K562 (cell line): ENCODE measurements around the gene MBOAT7. TPM values are rescaled to one million over a fixed set of nuclear protein-coding genes. Genes with fewer than 3 reads are reported as not detected.

Source experiments
- C11orf30 ChIP-seq: fragments of 450-650 bp; IDR thresholded peaks from 2 replicates; pipeline ENCODE4 v1.6.1; 2016; ENCODE audit warnings: low read depth, mild to moderate bottlenecking
- ELF2 ChIP-seq: fragments of 250-450 bp; sonication (Bioruptor Pico); IDR thresholded peaks from 2 replicates; pipeline ENCODE4 v1.5.0; 2021; ENCODE audit warnings: mild to moderate bottlenecking
- FOXJ3 ChIP-seq: sonication (generic); formaldehyde crosslinking; IDR thresholded peaks from 2 replicates; pipeline ENCODE4 v1.4.0; 2020; ENCODE audit warnings: mild to moderate bottlenecking, missing genetic modification reagents
- GTF2A2 ChIP-seq: IDR thresholded peaks from 2 replicates; pipeline ENCODE4 v1.6.1; 2016; ENCODE audit warnings: mild to moderate bottlenecking, missing genetic modification characterization, missing compliant biosample characterization
- HMG20A ChIP-seq: fragments of 450-650 bp; formaldehyde crosslinking; conservative IDR thresholded peaks from 2 replicates; pipeline ENCODE4 v1.4.0; 2020; ENCODE audit warnings: mild to moderate bottlenecking, mixed read lengths
- HMGXB4 ChIP-seq: sonication (generic); formaldehyde crosslinking; IDR thresholded peaks from 2 replicates; pipeline ENCODE4 v1.8.1; 2023; ENCODE audit warnings: mild to moderate bottlenecking, missing genetic modification reagents
- IFI16 ChIP-seq: fragments of 250-450 bp; sonication (Bioruptor Pico); IDR thresholded peaks from 2 replicates; pipeline ENCODE4 v2.1.2; 2022; ENCODE audit warnings: mild to moderate bottlenecking, inconsistent platforms
- MCM2 ChIP-seq: fragments of 450-650 bp; IDR thresholded peaks from 2 replicates; pipeline ENCODE4 v1.6.1; 2017; ENCODE audit warnings: low read depth, mild to moderate bottlenecking
- MTA1 ChIP-seq: fragments of 450-650 bp; IDR thresholded peaks from 2 replicates; pipeline ENCODE4 v1.6.1; 2017; ENCODE audit warnings: borderline replicate concordance
- MTA3 ChIP-seq: fragments of 450-650 bp; formaldehyde crosslinking; IDR thresholded peaks from 2 replicates; pipeline ENCODE4 v1.6.1; 2017; ENCODE audit warnings: mild to moderate bottlenecking, borderline replicate concordance
- PHTF2 ChIP-seq: fragments of 250-450 bp; sonication (Bioruptor Pico); IDR thresholded peaks from 2 replicates; pipeline ENCODE4 v1.5.0; 2021; ENCODE audit warnings: mild to moderate bottlenecking
- POLR3G ChIP-seq: IDR thresholded peaks from 2 replicates; pipeline ENCODE4 v1.6.1; 2011; ENCODE audit not compliant: insufficient read length, insufficient replicate concordance; ENCODE audit errors: extremely low read depth
- SIN3B ChIP-seq: fragments of 450-650 bp; IDR thresholded peaks from 2 replicates; pipeline ENCODE4 v1.6.1; 2017; ENCODE audit warnings: low read depth, mild to moderate bottlenecking, moderate library complexity
- SRSF3 ChIP-seq: fragments of 200-400 bp; formaldehyde crosslinking; IDR thresholded peaks from 2 replicates; pipeline ENCODE4 v1.6.1; 2016; ENCODE audit warnings: mild to moderate bottlenecking, low read length, moderate library complexity; ENCODE audit not compliant: insufficient read depth
- STAT5A ChIP-seq: IDR thresholded peaks from 2 replicates; pipeline ENCODE4 v1.6.1; 2012; ENCODE audit warnings: low read length, inconsistent platforms, borderline replicate concordance
- ZBED1 ChIP-seq: IDR thresholded peaks from 2 replicates; pipeline ENCODE4 v1.6.1; 2014
- ZBTB12 ChIP-seq: fragments of 250-450 bp; sonication (Bioruptor Pico); IDR thresholded peaks from 2 replicates; pipeline ENCODE4 v1.4.0; 2020
- ZBTB9 ChIP-seq: fragments of 450-650 bp; formaldehyde crosslinking; IDR thresholded peaks from 2 replicates; pipeline ENCODE4 v1.4.0; 2020; ENCODE audit warnings: mild to moderate bottlenecking, moderate library complexity
- ZNF274 ChIP-seq: IDR thresholded peaks from 2 replicates; pipeline ENCODE4 v1.6.1; 2011; ENCODE audit warnings: low read depth, mild to moderate bottlenecking, low read length, moderate library complexity, borderline replicate concordance
- ZNF324 ChIP-seq: fragments of 250-450 bp; sonication (Bioruptor Pico); IDR thresholded peaks from 2 replicates; pipeline ENCODE4 v1.4.0; 2020; ENCODE audit warnings: mild to moderate bottlenecking
- ZNF583 ChIP-seq: fragments of 250-450 bp; sonication (Bioruptor Pico); IDR thresholded peaks from 2 replicates; pipeline ENCODE4 v1.4.0; 2020
- ZNF77 ChIP-seq: fragments of 250-450 bp; sonication (Bioruptor Pico); IDR thresholded peaks from 2 replicates; pipeline ENCODE4 v1.5.0; 2020
- polyA plus RNA-seq, 8 experiments: library from polyadenylated mRNA; depleted of rRNA in 4 of 8; stranded (reverse) in 5 of 8; unstranded in 3 of 8; fragments of >200 nt; fragmentation: Nextera tagmentation in 2 of 8; fragmentation: Illumina TruSeq in 1 of 8; extraction: Ambion mirVana in 2 of 8; extraction: Trizol in 1 of 8; gene quantifications; 2 replicates each; pipeline versions ENCODE4 v1.2.1 to v1.2.3, GENCODE V29; 2011 to 2014; ENCODE audit warnings: inconsistent platforms in 1 of 8, missing spikeins in 1 of 8
- total RNA-seq, 7 experiments: library from RNA; depleted of rRNA in 6 of 7; stranded (reverse); fragments of >200 nt in 6 of 7; fragmentation: Illumina TruSeq in 2 of 7; extraction: Trizol in 2 of 7; gene quantifications; 2 replicates each; pipeline versions ENCODE4 v1.2.1 to v1.2.3, GENCODE V29; 2011 to 2021; ENCODE audit warnings: low replicate concordance in 1 of 7
- TF ChIP-seq, protein P1 (sequence below): fragments of 450-650 bp; IDR thresholded peaks from 2 replicates; pipeline ENCODE4 v1.6.1; 2016; ENCODE audit warnings: mild to moderate bottlenecking
- TF ChIP-seq, protein P2 (sequence below): sonication (generic); formaldehyde crosslinking; IDR thresholded peaks from 2 replicates; pipeline ENCODE4 v1.8.0; 2022; ENCODE audit warnings: mild to moderate bottlenecking, missing genetic modification reagents

The MBOAT7 gene
- total and polyA plus RNA-seq, 9 of the 15 experiments (the other 6 are each of a cell fraction or from before 2014, with no cell fraction given), result 1.4 to 153 (median 56.1) TPM

DNA sequence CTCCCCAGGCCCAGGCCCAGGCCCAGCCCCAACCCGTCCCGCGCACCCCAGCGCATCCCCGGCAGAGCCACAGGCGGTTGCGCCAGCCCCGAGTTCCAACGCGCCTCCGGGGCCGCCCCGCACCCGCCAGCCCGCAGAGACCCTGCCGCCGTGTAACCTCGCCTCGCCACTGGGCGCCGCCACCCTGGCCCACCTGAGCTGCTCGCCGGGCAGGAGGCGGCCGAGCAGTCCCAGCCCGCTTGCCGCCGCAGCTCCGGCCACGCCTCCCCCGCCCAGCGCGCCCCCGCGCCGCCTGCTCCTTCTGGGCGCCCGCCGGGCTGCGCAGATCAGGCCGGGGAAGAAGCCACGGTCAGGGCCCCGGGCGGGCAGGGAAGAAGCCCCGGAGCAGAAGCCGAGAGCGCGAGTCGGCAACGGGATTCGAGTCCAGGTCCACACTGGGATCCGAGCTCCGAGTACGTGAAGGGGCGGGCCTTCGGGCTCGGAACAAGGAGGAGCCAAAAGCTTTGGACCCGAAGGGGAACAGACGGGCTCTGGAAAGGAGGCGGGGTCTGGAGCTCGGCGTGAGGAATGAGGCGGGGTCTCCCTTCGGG lies at the start of gene MBOAT7 (continued):
- TF ChIP-seq MTA1 (no peak), PHTF2 (no peak), ZBTB9 (peak; percentile 50; the same call in 1 of the 2 replicates), ZNF324 (CRISPR knock-in tag) (no peak), C11orf30 (no peak), ELF2 (CRISPR knock-in tag) (no peak), ZNF274 (no peak), ZBED1 (0 out of 2 replicates have a peak, but pooled peaks have one; percentile 34), MCM2 (no peak), STAT5A (no peak), POLR3G (no peak), MTA3 (peak; percentile 77), IFI16 (CRISPR knock-in tag) (no peak), SIN3B (peak; percentile 72; the same call in 1 of the 2 replicates), SRSF3 (no peak), ZNF77 (CRISPR knock-in tag) (no peak), GTF2A2 (tag) (no peak), FOXJ3 (CRISPR knock-in tag) (no peak), HMGXB4 (0 out of 2 replicates have a peak, but pooled peaks have one; percentile 59), ZBTB12 (CRISPR knock-in tag) (no peak), ZNF583 (CRISPR knock-in tag) (no peak), HMG20A (CRISPR knock-in tag) (no peak)
- TF ChIP-seq, protein P1, sequence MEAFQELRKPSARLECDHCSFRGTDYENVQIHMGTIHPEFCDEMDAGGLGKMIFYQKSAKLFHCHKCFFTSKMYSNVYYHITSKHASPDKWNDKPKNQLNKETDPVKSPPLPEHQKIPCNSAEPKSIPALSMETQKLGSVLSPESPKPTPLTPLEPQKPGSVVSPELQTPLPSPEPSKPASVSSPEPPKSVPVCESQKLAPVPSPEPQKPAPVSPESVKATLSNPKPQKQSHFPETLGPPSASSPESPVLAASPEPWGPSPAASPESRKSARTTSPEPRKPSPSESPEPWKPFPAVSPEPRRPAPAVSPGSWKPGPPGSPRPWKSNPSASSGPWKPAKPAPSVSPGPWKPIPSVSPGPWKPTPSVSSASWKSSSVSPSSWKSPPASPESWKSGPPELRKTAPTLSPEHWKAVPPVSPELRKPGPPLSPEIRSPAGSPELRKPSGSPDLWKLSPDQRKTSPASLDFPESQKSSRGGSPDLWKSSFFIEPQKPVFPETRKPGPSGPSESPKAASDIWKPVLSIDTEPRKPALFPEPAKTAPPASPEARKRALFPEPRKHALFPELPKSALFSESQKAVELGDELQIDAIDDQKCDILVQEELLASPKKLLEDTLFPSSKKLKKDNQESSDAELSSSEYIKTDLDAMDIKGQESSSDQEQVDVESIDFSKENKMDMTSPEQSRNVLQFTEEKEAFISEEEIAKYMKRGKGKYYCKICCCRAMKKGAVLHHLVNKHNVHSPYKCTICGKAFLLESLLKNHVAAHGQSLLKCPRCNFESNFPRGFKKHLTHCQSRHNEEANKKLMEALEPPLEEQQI, result no peak
- TF ChIP-seq, protein P2, sequence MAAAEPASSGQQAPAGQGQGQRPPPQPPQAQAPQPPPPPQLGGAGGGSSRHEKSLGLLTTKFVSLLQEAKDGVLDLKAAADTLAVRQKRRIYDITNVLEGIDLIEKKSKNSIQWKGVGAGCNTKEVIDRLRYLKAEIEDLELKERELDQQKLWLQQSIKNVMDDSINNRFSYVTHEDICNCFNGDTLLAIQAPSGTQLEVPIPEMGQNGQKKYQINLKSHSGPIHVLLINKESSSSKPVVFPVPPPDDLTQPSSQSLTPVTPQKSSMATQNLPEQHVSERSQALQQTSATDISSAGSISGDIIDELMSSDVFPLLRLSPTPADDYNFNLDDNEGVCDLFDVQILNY (CRISPR knock-in tag), result no peak
